ENCODE data around the gene MDGA2. TPM values are rescaled to one million over a fixed set of nuclear protein-coding genes. Genes with fewer than 3 reads are reported as not detected.
"Not testable (repeated sequence)": the region's sequence is repeated elsewhere in the genome, so short reads cannot be mapped to it uniquely, and the experiment has no call there.

The MDGA2 gene
- total RNA-seq, 4 donors from 2014 or later: 0.16 TPM; not detected in 3

DNA sequence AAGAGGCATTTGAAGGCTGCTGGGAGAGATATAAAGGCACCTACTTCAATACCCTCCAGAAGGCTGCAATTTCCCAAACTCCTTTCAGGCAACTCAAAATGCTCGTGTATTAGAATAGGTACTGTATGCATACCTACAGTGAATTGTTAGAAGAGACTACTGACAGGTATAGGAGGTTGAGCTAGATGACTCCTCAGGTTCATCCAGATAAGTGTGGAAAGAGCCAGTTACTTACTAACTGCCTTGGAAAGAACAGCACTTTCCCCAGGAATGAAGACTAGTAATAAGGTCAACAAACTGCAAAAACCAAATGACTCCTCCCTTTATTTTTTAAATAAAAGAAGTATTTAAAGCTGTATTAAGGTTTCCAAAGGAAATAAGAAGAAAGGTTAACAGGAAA, 429.0 kb downstream of the MDGA2 start:
- no peak for DNase-seq (ENCODE audit: low spot score)
- no peak for ATAC-seq (ENCODE audit: low FRiP score)
- TF ChIP-seq, protein P1, sequence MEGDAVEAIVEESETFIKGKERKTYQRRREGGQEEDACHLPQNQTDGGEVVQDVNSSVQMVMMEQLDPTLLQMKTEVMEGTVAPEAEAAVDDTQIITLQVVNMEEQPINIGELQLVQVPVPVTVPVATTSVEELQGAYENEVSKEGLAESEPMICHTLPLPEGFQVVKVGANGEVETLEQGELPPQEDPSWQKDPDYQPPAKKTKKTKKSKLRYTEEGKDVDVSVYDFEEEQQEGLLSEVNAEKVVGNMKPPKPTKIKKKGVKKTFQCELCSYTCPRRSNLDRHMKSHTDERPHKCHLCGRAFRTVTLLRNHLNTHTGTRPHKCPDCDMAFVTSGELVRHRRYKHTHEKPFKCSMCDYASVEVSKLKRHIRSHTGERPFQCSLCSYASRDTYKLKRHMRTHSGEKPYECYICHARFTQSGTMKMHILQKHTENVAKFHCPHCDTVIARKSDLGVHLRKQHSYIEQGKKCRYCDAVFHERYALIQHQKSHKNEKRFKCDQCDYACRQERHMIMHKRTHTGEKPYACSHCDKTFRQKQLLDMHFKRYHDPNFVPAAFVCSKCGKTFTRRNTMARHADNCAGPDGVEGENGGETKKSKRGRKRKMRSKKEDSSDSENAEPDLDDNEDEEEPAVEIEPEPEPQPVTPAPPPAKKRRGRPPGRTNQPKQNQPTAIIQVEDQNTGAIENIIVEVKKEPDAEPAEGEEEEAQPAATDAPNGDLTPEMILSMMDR (IDR thresholded peaks at IDR 0.05): no peak

DNA sequence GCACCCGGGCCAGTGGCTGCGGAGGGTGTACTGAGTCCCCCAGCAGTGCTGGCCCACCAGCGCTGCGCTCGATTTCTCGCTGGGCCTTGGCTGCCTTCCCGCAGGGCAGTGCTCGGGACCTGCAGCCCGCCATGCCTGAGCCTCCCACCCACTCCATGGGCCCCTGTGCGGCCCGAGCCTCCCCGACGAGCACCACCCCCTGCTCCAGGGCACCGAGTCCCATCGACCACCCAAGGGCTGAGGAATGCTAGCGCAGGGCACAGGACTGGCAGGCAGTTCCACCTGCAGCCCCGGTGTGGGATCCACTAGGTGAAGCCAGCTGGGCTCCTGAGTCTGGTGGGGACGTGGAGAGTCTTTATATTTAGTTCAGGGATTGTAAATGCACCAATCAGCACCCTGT, 432.8 kb downstream of the MDGA2 start:
- not testable (repeated sequence) for ATAC-seq (ENCODE audit: low FRiP score); DNase-seq (ENCODE audit: low spot score)

DNA sequence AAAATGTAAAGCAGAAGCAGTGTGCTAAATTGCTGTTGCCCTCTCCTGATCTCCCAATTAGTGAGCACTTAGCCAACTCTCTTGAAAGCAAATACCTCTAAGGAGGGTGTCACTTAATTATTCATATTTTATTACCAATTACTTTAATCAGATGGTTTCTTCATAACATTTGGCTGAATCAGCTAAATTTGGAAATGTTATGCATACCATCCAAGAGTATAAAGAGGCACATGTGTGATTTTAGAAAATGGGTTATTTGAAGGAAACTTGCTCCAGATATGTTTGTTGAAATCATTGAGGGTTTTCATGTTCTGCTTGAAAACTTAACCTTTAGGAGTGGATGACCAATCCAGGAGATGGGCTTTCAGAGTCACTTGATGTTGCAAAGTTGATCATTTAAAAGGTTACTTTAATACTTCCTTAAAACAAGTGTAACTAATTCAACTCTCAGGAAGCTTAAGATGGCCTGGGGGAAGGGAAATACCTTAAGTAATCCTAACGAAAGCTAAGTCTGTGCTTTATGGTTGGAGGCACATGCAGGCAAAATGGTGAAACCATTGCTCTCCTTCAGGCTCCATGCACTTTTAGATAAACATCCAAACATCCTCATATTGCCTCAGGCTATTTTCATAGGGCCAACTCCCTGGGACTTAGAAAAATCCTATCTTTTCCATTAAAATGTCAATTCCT, 434.5 kb downstream of the MDGA2 start:
- DNase-seq (ENCODE audit: low spot score) (no peak), ATAC-seq (ENCODE audit: low FRiP score) (no peak)
- TF ChIP-seq, protein P1 (IDR thresholded peaks at IDR 0.05): no peak

DNA sequence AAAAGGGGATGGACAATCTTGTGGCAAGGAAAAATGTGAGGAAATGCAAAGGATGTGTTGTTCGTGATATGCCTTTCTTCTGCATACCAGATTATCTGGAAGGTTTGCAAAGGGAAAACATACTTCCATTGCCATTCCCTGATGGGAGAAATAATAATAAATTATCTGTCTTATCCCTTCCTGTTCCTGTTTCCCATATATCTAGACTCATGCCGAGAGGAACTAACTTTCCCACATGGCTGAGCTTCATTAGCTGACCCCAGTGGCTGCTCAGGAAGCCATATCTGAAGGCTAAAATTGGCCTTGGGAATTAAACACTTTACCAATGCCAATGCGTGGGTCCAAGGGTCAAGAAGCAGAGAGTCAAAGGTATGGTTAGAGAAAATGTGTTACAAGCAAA, 439.8 kb downstream of the MDGA2 start:
- DNase-seq (ENCODE audit: low spot score): no peak
- TF ChIP-seq, protein P1 (IDR thresholded peaks at IDR 0.05): no peak
- no peak for ATAC-seq (ENCODE audit: low FRiP score)

DNA sequence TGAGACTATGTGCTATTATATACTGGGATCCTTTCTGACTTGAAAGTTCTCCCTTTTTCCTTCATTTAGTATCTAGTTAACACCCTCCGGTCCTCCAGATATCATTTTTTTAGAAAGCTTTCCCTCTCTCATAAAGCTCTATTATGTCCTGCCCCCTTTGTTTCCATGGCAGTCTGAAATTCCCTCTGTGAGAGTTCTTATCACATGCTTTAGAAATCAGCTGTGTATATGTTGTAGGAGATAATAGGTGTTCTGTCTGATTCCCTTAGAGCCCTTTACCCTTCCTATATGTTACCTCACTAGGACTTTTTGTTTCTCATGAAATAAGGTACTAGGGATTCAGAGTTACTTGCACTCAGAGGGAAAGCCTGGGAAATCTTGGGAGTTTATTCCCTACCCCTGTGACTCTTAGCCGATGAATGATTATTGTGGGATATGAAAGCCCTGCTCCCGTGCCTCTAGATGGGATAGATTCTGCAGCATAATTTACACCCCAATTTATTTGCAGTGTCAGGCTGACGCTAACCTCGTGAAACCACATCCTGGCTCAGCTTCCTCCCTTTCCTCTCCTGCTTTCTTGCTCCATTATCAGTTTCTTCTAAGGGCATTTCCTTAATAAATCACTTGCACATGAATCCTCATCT, 448.4 kb downstream of the MDGA2 start:
- no peak for ATAC-seq (ENCODE audit: low FRiP score)
- DNase-seq (ENCODE audit: low spot score): no peak
- TF ChIP-seq, protein P1 (IDR thresholded peaks at IDR 0.05): no peak

DNA sequence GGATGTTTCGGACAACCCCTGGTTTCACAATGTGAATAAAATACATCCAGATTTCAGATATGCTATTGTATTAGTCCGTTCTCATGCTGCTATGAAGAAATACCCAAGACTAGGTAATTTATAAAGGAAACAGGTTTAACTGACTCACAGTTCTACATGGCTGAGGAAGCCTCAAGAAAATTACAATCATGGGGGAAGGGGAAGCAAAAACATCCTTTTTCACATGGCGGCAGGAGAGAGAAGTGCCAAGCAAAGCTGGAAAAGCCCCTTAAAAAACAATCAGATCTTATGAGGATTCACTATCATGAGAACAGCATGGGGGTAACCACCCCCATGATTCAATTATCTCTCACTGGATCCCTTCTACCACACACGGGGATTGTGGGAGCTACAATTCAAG, 451.7 kb downstream of the MDGA2 start:
- TF ChIP-seq, protein P1 (IDR thresholded peaks at IDR 0.05): no peak
- no peak for ATAC-seq (ENCODE audit: low FRiP score)
- DNase-seq (ENCODE audit: low spot score): no peak

DNA sequence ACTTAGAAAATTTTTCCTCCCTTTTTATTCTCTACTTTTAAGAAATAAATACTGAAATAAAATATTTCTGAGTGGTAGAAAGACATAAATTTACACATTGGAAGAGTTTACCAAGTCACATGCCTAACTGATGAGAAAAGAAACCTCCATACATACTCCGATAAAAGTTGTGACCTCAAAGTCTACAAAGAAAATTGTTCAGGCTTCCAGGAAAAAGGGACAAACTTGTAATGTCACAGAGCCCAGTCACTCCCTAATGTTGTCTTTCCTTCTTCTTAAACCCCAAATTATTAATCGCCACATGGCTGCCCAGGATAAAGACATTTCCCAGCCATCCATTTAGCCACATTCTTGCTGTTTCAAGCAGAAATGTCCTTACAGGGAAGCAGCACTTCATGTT, 455.3 kb downstream of the MDGA2 start:
- ATAC-seq (ENCODE audit: low FRiP score) (no peak), DNase-seq (ENCODE audit: low spot score) (no peak)
- TF ChIP-seq, protein P1 (IDR thresholded peaks at IDR 0.05): no peak

Data from omental fat pad (tissue), 4 donors.